Left ventricle myocardium inferior (tissue), 1 donor: ENCODE results near the gene NRG3. TPM values are rescaled to one million over a fixed set of nuclear protein-coding genes. Genes with fewer than 3 reads are reported as not detected.

Source experiments
- DNase-seq: peaks from one replicate; pipeline ENCODE4 v3.0.0-alpha.2; 2020
- H3K27ac ChIP-seq: fragments of 200-600 bp; replicated peaks from 2 replicates; pipeline ENCODE4 v1.8.0; 2021
- H3K27me3 ChIP-seq: fragments of 200-600 bp; 2 replicates; pipeline ENCODE4 v1.8.0; 2021; ENCODE audit warnings: low read depth
- H3K36me3 ChIP-seq: fragments of 200-600 bp; 2 replicates; pipeline ENCODE4 v1.8.0; 2021
- H3K4me1 ChIP-seq: fragments of 200-600 bp; 2 replicates; pipeline ENCODE4 v1.8.0; 2021
- H3K4me3 ChIP-seq: fragments of 200-600 bp; 2 replicates; pipeline ENCODE4 v1.8.0; 2021; ENCODE audit warnings: mild to moderate bottlenecking, moderate library complexity
- H3K9me3 ChIP-seq: fragments of 200-600 bp; replicated peaks from 2 replicates; pipeline ENCODE4 v1.8.0; 2021
- intact Hi-C: fragments of 100-400 bp; cut with micrococcal nuclease; formaldehyde crosslinking; loops from one replicate; pipeline ENCODE4 v1.11.0; 2022
- total RNA-seq: library from RNA; stranded (reverse); fragmentation: NEBNext Ultra II Directional; extraction: Animal tissue kit (Norgen Biotek cat#: 25700); gene quantifications from one replicate; pipeline ENCODE4 v1.2.1, GENCODE V29; 2021
- TF ChIP-seq, protein P1 (sequence below): fragments of 200-600 bp; IDR thresholded peaks from 2 replicates; pipeline ENCODE4 v1.8.0; 2021; ENCODE audit warnings: antibody characterized with exemption, mild to moderate bottlenecking, borderline replicate concordance
- donor health status: DM: no; HTN: yes; CAD: no; lungs with severe emphysema.

The NRG3 gene
- total RNA-seq, 1 donor from 2014 or later: 0.11 TPM

DNA sequence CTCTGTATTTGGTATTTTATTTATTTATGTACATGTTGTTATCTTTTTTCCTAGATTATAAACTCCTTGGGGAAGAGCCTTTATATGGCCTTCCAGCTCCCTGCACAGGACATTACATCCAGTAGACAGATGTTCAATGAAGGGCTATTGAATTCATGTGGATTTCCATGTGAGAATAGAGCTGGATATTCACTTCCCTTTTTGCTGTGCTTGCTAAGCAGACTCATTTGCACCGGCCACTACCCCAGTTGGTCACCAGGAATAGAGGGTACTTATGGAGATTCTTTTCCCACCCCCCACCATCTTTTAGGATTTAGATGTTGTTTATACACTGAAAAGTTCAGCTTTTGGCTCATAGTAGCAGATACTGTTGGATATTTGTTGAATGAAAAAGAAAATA is 374.1 kb downstream of the NRG3 start:
- DNase-seq: no peak
- TF ChIP-seq, protein P1, sequence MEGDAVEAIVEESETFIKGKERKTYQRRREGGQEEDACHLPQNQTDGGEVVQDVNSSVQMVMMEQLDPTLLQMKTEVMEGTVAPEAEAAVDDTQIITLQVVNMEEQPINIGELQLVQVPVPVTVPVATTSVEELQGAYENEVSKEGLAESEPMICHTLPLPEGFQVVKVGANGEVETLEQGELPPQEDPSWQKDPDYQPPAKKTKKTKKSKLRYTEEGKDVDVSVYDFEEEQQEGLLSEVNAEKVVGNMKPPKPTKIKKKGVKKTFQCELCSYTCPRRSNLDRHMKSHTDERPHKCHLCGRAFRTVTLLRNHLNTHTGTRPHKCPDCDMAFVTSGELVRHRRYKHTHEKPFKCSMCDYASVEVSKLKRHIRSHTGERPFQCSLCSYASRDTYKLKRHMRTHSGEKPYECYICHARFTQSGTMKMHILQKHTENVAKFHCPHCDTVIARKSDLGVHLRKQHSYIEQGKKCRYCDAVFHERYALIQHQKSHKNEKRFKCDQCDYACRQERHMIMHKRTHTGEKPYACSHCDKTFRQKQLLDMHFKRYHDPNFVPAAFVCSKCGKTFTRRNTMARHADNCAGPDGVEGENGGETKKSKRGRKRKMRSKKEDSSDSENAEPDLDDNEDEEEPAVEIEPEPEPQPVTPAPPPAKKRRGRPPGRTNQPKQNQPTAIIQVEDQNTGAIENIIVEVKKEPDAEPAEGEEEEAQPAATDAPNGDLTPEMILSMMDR: no peak
- Histone ChIP-seq H3K36me3 (no peaks in the 10 kb centered on the region), H3K9me3 (peaks cover under 1% of the 10 kb centered on the region), H3K4me1 (no peaks in the 10 kb centered on the region), H3K27me3 (no peaks in the 10 kb centered on the region), H3K4me3 (no peak overlapping the region), H3K27ac (no peak overlapping the region)
- intact Hi-C loops: no loop called here

- intact Hi-C loops: no loop called here
- H3K4me1 ChIP-seq: no peaks in the 10 kb centered on the region
- H3K27ac ChIP-seq: no peak overlapping the region
- no peaks in the 10 kb centered on the region for H3K36me3 ChIP-seq
- H3K4me3 ChIP-seq: no peak overlapping the region
- no peaks in the 10 kb centered on the region for H3K9me3 ChIP-seq
- TF ChIP-seq, protein P1: no peak
- H3K27me3 ChIP-seq: no peaks in the 10 kb centered on the region
- no peak for DNase-seq
These were observed 376.4 kb downstream of the NRG3 start for GRCh38 chr10:82251222-82251906.

- Histone ChIP-seq H3K4me3 (no peak overlapping the region), H3K36me3 (no peaks in the 10 kb centered on the region), H3K27ac (no peak overlapping the region), H3K4me1 (no peaks in the 10 kb centered on the region), H3K9me3 (no peaks in the 10 kb centered on the region), H3K27me3 (no peaks in the 10 kb centered on the region)
- no peak for DNase-seq
- TF ChIP-seq, protein P1: no peak
- intact Hi-C loops: no loop called here
These were observed 377.1 kb downstream of the NRG3 start for GRCh38 chr10:82252081-82252480.

DNA sequence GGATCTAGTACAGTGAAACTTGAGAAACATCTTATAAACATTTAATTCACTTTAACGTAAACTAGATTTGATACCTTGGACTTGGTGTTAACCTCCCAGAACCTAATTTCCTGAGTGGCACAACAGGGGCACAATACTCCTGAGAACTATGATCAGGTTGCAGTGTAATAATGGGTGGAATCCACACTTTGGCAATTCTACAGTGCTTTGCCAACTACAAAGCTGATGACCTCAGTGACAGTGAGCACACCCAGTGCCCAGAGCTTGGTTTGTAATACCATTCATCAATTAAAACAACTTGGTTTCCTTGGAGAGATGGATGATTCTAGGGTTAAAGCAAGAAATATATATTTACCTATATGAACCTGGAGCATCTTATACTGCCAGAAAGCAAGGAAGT is 379.2 kb downstream of the NRG3 start:
- Histone ChIP-seq H3K4me1 (no peaks in the 10 kb centered on the region), H3K27ac (no peak overlapping the region), H3K27me3 (no peaks in the 10 kb centered on the region), H3K36me3 (no peaks in the 10 kb centered on the region), H3K4me3 (no peak overlapping the region), H3K9me3 (no peaks in the 10 kb centered on the region)
- DNase-seq: no peak
- TF ChIP-seq, protein P1: no peak
- intact Hi-C loops: no loop called here

DNA sequence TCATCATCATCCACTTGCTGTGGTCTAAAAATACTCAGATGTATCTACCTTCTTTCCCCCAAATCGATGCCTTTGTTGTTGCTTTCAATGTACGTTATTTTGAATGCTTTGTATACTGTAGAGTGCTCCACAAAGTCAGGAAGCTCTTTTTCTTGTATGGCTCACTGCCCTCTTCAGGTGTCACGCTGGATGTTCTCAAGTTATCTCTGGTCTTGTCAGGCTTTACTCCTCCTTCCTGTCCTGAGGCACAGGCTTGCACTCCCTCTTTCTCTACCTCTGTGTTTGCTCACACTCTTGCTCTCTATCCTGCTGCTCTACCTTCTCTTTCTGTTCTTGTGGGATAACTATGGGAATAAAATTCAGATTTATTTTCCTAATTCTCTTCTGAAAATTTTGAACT is 381.3 kb downstream of the NRG3 start:
- DNase-seq: no peak
- Histone ChIP-seq H3K27me3 (no peaks in the 10 kb centered on the region), H3K36me3 (no peaks in the 10 kb centered on the region), H3K4me1 (no peaks in the 10 kb centered on the region), H3K9me3 (no peaks in the 10 kb centered on the region), H3K27ac (no peak overlapping the region), H3K4me3 (no peak overlapping the region)
- intact Hi-C loops: no loop called here
- TF ChIP-seq, protein P1: no peak
